GM21825 (cell line): ENCODE data around the gene CCND2.
A peak's percentile ranks its signal among the peaks of the same experiment; 100 is the strongest.

Experiments
- ATAC-seq: cut with Tn5 transposase; IDR thresholded peaks from one replicate; pipeline ENCODE4 v1.9.1; 2021; ENCODE audit warnings: mild to moderate bottlenecking, moderate library complexity; ENCODE audit not compliant: unreplicated experiment

The CCND2 gene

GRCh38 chr12:4289231-4289878 lies 15.8 kb downstream of the CCND2 start:
- no peak for ATAC-seq

DNA sequence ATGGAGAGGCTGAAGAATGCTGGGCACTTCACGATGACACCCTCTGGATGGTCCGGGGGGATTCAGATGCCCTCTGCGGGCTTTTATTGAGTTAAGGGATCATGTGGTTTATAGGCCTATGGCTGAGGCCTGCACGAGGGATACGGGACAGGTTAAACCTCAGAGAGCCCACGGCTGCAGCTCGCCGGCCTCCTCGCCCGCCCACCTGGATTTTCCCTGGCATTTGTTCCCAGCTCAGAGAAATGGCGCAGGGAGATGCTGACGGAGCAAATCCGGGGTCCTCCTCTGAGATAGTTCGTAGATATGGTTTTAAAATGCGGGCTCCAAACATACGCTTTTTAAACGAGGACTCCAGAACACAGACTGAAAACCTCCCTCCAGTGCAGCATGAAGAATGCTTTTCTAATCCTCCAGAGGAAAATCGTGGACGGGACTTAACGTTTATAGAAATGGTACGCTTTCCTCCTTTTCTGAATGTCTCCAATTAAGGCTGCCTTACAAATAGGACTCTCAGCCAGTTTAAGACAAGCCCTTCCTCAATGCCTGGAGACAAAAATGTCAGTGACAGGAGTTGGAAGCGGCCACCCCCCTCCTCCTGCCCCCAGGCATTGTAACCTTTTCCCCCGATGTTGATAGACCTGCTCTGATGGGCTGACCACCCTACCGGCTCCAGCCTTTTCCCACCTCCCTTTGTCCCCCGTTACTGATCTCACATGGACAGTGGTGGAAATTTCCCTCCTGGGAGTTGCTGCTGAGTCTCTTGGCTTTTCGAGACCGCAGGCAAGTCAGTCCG lies 16.6 kb downstream of the CCND2 start:
- ATAC-seq: no peak

- ATAC-seq: no peak
Measured at GRCh38 chr12:4292341-4293073, 18.9 kb downstream of the CCND2 start.

GRCh38 chr12:4293299-4293965 lies 19.9 kb downstream of the CCND2 start:
- no peak for ATAC-seq

DNA sequence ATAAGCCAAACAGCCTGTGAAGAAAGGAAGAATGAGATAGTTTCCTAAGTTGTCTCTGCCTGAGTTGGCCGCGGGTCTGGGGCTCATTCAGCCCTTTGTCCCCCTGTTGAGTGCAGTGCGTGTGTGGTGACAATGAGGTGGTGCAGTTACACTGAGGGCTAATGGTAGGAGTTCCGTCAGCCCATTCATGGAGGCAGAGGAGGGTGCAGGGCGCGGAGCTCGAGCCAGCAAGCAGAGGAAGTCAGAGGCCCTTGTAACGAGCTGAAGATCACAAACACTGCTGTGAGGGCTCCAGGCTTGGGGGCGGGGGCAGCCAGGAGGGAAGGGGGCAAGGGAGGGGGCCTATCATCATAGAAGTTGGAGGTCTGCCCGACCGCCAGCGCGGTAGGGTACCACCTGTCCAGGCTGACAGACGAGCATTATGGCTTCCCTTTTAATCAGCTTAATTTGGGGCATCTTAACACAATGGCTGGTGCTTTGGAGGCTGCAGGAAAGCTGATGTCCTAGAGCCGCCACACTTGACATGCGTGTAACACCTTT lies 20.5 kb downstream of the CCND2 start:
- no peak for ATAC-seq

DNA sequence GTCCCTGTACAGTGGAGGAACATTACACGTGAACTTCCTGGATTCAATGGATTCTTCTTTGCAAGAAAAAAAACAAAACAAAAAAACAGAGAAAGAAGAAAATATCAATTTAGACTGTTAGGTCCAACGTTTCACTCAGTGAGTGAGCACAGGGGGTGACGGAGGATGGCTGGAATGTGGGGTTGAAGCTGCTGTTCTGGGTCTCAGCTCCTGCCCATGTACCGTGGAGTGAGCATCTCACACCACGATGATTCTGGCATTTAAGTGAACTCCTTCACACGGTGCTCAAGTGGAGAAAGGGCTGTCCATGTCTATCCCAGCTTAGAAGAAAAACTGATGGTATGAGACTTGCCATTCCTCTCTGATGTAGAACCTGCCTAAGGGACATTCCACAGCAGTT lies 23.2 kb downstream of the CCND2 start:
- no peak for ATAC-seq

- ATAC-seq: no peak
Measured at GRCh38 chr12:4297617-4298016, 24.1 kb downstream of the CCND2 start.

GRCh38 chr12:4300883-4301282 lies 27.3 kb downstream of the CCND2 start:
- ATAC-seq: no peak

DNA sequence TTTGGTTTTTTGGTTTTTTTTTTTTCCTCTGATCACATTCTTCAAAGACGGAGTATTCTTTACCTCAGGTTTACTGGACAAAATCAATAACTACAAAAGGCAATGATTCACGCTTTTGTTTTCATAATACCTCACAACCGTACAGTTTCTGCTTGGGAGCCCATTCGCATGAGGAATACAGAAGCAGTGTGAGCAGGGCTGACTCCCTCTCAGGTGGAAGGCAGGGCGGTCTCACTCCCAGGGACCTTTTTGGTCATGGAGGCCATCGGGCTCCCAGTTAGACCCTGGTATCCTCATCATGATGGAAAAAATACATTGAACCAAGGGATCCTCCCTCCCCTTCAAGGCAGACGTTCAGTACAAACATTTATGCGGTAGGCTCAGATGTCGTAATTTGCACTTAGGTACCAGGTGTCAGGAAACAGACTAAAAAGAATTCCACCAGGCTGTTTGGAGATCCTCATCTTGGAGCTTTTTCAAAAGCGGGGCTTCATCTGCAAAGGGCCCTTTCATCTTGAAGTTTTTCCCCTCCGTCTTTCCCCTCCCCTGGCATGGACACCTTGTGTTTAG lies 28.5 kb downstream of the CCND2 start:
- no peak for ATAC-seq

DNA sequence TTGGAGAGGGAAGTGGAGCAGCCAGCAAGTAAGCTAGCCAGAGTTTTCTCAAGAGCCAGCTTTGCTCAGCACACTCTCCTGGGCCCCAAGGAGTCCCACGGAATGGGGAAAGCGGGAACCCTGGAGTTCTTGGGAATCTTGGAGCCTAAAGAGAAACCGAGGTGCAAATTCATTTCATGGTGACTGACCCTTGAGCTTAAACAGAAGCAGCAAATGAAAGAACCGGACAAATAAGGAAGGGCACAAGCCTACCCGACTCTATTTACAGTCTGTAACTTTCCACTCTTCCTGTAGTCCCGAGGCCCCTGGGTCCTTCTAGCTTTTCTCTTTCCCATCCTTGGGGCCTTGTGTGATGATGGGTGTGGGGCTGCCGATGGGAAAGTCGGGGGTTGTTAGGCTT lies 29.3 kb downstream of the CCND2 start:
- no peak for ATAC-seq

DNA sequence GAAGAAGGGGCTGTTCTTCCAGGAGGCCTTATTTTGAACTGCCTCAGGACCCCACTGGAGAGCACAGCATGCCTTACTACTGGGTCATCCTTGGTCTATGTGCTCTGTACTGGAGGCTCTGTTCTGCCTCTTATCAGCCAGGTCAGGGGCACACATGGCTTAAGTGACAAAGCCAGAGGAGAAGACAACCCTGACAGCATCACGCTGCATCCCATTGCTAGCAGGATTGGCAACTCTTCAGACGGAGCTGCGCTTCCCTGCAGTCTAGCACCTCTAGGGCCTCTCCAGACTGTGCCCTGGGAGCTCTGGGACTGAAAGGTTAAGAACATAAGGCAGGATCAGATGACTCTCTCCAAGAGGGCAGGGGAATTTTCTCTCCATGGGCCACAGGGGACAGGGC lies 30.2 kb downstream of the CCND2 start:
- ATAC-seq: no peak

DNA sequence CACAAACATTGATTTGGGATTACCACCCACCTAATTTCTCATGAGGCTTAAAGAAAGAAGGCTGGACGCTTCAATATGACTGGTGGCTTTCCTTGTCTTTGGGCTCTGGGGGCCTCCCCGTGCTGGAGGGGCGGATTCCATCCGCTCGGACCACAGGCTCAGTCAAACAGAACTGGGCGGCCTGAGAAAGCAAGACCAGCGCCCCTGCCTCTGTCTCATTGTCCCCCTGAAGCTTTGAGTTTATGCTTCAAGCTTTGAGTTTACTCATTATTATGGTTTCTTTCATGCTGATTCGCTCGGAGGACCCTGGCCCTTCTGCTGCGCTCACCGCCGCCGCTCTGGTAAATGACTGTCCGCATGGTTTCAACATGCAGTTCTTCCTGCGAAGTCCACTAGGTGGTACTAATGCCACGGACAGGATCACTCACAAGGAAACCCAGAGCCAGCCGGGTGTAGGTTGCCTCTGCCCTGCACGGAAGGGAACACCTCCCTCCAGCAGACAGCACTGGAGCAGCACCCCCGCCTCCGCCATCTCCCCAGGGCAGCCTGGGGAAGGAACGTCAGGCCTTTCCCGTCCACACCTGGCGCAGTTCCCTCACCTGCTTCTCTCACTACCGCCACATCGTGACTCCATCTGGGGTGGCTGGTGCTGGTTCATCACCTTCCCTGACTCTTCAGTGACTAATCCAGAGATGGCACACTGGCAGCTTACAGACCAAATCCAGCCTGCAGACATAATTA lies 34.2 kb downstream of the CCND2 start:
- ATAC-seq: no peak

DNA sequence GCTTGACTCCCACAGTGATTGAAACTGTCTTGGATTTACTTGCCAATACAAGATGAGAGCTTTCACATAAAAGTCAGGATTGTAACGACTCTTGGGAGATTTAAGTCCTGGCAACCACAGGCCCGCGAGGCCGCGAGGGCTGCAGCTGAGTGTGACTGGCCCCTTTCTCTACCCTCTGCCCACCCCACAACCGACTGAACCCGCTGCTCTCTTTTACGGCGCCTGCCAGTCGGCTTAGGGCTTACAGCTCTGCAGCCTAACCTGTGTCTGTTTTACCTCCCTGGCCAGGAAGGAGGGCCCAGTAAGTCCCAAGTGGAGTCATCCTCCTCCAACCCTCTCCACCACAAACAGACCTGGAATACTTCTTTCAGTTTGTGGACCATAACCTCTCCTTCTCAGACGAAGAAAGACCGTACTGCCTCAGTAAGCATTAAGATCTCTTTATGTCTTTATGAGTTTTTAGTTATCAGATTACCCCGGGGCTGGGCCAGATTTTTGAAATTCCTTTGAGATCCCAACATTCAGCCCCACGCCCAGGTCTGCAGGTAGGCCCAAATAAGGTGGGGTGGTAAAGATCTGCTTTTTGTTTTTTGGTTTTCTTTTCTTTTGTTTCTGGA lies 34.9 kb downstream of the CCND2 start:
- no peak for ATAC-seq

DNA sequence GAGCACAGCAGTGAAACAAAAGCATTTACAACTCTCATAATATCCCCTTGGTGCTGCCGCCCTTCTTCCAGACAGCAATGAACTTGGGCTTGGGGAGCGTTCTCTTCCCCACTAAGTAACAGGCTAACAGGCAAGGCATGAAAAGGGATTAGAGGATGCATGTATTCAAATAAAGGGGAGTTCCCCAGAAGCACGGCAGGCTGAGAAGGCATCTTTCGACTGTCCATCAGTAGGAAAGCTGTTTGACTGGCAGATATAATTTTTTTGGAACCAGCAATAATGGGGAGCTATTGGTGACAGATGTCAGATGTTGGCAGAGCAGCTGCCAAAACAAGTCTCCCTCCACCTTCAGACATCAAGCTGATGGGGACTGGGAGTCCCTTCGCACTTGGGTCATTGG lies 38.2 kb downstream of the CCND2 start:
- ATAC-seq: no peak

DNA sequence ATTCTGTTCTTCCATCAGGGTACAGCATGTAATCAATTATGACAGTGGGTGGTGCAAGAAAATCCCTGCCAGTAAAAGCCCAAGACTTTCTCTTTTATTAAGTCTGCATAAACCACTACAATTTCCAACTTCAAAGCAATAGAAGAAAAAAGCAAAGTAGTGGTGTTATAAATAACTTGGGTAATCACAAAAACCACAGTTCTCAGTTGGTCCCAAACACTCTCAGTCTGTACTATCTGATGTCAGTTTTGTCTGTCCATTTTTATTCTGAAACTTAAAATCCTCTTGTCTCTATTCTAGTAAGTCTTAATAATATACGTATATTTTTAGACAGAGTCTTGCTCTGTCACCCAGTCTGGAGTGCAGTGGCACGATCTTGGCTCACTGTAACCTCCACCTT lies 38.7 kb downstream of the CCND2 start:
- ATAC-seq: no peak

DNA sequence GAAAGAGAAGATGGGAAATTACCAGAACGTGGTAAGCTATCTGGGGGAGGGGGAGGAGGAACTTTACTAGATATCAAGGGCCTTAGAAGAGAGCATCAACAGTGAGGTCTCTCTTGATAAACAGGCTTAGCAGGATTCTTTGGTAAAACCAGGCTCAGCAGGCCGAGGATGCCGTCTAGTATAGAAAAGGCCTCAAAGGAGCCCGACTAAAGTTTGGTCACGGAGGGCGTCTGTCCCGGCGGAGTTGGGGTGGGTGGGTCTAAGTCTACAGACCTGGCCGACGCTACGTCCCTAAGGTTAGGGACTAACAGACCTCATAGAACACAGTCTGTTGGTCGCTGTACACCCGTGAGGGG lies 46.9 kb downstream of the CCND2 start:
- ATAC-seq: peak; percentile 30

DNA sequence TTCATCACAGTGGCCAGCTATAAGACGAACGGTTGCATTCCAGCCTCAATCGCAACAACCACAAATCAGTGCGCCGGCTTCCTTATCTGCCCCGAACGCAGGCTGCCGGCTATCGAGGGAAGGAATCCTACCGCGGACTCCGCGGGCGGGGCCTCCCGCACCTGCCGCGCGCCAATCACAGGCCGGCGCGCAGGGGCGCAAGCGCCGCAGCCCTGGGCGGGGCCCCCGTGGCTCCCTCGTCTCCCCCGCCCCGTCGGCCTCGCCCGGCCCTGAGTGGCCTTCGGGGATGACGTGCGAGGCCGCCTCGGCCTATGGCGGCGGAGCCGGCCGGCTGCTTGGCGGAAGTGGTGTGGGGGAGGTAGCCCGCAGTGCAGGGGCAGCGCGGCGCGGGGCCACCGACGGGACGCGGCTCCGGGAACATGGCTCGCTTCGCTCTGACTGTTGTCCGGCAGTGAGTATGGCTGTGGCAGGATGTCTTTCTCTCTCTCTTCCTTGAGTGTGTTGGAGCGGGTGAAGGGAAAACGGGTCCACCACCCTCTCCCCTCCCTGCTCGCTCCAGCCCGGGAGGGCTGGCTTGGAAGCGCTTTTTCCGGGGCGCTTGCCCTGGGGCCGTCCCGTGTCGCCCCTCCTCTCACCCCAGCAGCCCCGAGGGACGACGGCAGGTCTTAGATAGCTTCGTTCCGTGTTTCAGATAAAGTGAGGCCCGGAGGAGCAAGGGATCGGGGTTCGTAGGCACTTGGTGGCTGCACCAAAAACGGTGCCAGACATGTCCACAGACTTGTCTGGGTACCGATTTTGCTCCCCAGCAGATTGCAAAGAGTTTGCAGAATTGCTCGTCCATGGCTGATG lies 47.5 kb downstream of the CCND2 start, which contains the start of gene TIGAR:
Gene TIGAR (plus strand): TSS at position 361 of the 849 bp plus-strand sequence. CDS start 59 bp downstream, at position 420.
- peak; percentile 92 for ATAC-seq

DNA sequence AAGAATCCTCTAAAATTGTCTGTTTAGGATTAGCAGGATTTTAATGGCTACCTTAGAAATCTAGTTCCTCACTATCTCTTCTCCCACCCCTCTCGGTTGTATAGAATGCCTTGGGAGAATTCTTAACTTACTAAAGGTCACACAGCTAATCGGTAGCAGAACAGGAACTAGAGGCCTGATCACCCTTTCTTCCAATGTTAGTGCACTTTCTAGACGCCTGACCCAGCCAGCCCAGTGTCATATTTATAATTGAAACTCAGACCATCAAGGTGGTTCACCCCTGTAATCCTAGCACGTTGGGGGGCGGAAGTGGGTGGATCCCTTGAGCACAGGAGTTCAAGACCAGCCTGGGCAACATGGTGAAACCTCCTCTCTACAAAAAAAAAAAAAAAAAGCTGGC lies 49.2 kb downstream of the CCND2 start:
- no peak for ATAC-seq
